T-cell (primary cell): ENCODE measurements around the gene EPS8L1. TPM values are rescaled to one million over a fixed set of nuclear protein-coding genes. Genes with fewer than 3 reads are reported as not detected.

Experiments
- ATAC-seq, 4 experiments: fragments of 200-7000 bp in 3 of 4; fragments of 150-1000 bp in 1 of 4; cut with Tn5 transposase; replicated peaks in 1 of 4; 1 replicate in 3 of 4; 2 replicates in 1 of 4; pipeline ENCODE4 v1.10.0; 2021; ENCODE audit warnings: moderate library complexity in 3 of 4, mild to moderate bottlenecking in 2 of 4, moderate number of reproducible peaks in 1 of 4
- CTCF ChIA-PET, 2 donors: fragments of 300-600 bp; sonication (Branson Sonifier 250); formaldehyde crosslinking; loops; one replicate each; lab custom pipeline; 2022; ENCODE audit warnings: antibody characterized with exemption in 2 of 2; lab: Charles Lee
- POLR2A ChIA-PET, 2 donors: fragments of 300-600 bp; sonication (Branson Sonifier 250); formaldehyde crosslinking; loops; one replicate each; lab custom pipeline; 2022; ENCODE audit warnings: antibody characterized with exemption in 2 of 2; lab: Charles Lee
- DNase-seq, 35 experiments: peaks; one replicate each; pipeline versions ENCODE4 v3.0.0 to v3.0.0-alpha.2; 2013 to 2023
- H3K27ac ChIP-seq: one replicate; pipeline ENCODE4 v1.5.1; 2013; ENCODE audit warnings: low read length
- H3K27me3 ChIP-seq, 2 experiments: replicated peaks in 1 of 2; 1 replicate in 1 of 2; 2 replicates in 1 of 2; pipeline versions ENCODE4 v1.6.1 to v1.7.0; 2013; ENCODE audit warnings: low read length in 1 of 2, mixed read lengths in 1 of 2; ENCODE audit not compliant: control insufficient read depth in 2 of 2, insufficient read depth in 2 of 2; ENCODE audit errors: extremely low read depth in 1 of 2
- H3K36me3 ChIP-seq, 2 donors: 1 replicate in 1 of 2; 2 replicates in 1 of 2; pipeline versions ENCODE4 v1.6.1 to v1.7.0; 2013; ENCODE audit warnings: low read length in 1 of 2; ENCODE audit not compliant: control insufficient read depth in 2 of 2, insufficient read depth in 1 of 2; ENCODE audit errors: extremely low read depth in 1 of 2
- H3K4me1 ChIP-seq, 2 experiments: 1 replicate in 1 of 2; 2 replicates in 1 of 2; pipeline versions ENCODE4 v1.6.1 to v1.7.0; 2013; ENCODE audit warnings: low read length in 2 of 2, mixed read lengths in 1 of 2; ENCODE audit not compliant: insufficient read depth in 2 of 2, control insufficient read depth in 1 of 2; ENCODE audit errors: extremely low read depth in 1 of 2
- H3K4me3 ChIP-seq, 2 donors: 1 replicate in 1 of 2; 2 replicates in 1 of 2; pipeline versions ENCODE4 v1.5.1 to v1.7.0; 2013; ENCODE audit warnings: mild to moderate bottlenecking in 2 of 2, low read length in 1 of 2, moderate library complexity in 1 of 2; ENCODE audit not compliant: control insufficient read depth in 1 of 2; ENCODE audit errors: extremely low read depth in 1 of 2
- H3K9me3 ChIP-seq: 2 replicates; pipeline ENCODE4 v1.7.0; 2013
- H3K27ac Mint-ChIP-seq, 2 donors: one replicate each; pipeline ENCODE4 v1.8.0; 2020 to 2021; ENCODE audit warnings: mild to moderate bottlenecking in 2 of 2, mixed read lengths in 2 of 2
- H3K27me3 Mint-ChIP-seq, 2 donors: one replicate each; pipeline ENCODE4 v1.8.0; 2021 to 2022; ENCODE audit warnings: mixed read lengths in 2 of 2
- H3K36me3 Mint-ChIP-seq: one replicate; pipeline ENCODE4 v1.8.0; 2021; ENCODE audit warnings: mixed read lengths
- H3K4me1 Mint-ChIP-seq, 3 donors: one replicate each; pipeline ENCODE4 v1.8.0; 2020 to 2022; ENCODE audit warnings: mixed read lengths in 3 of 3, mild to moderate bottlenecking in 1 of 3
- H3K4me3 Mint-ChIP-seq, 3 donors: one replicate each; pipeline ENCODE4 v1.8.0; 2020 to 2022; ENCODE audit warnings: mild to moderate bottlenecking in 3 of 3, mixed read lengths in 3 of 3, moderate library complexity in 3 of 3
- H3K9me3 Mint-ChIP-seq, 3 donors: one replicate each; pipeline ENCODE4 v1.8.0; 2020 to 2022; ENCODE audit warnings: mixed read lengths in 3 of 3
- WGBS: methylation state at CpG from one replicate; pipeline ENCODE4 v1.1.5; 2013; ENCODE audit warnings: missing lambda C conversion rate; ENCODE audit not compliant: insufficient coverage; 5-methylcytosine and 5-hydroxymethylcytosine counted together
- total RNA-seq, 35 experiments: library from RNA in 6 of 35; stranded (reverse) in 6 of 35; fragments of 120-200 nt in 1 of 35; gene quantifications; one replicate each; pipeline versions ENCODE4 v1.2.1 to v1.2.4 and lab custom pipeline; 2013 to 2026

Gene EPS8L1
- total RNA-seq, 5 donors from 2014 or later (not counting 1 experiment from before 2014, with no cell fraction given) = 1.1 to 3.5 (median 2.0) TPM

- CTCF ChIA-PET = no interaction called here
- H3K4me3 Mint-ChIP-seq = no peak overlapping the region
- Histone ChIP-seq H3K27me3 (no peaks in the 10 kb centered on the region), H3K27ac (no peak overlapping the region), H3K4me3 (no peak overlapping the region), H3K36me3 (peaks cover 10 to 64% of the 10 kb centered on the region in 2 donors), H3K4me1 (peaks cover 0 to 1% of the 10 kb centered on the region in 2 experiments), H3K9me3 (no peaks in the 10 kb centered on the region)
- no peaks in the 10 kb centered on the region for H3K27me3 Mint-ChIP-seq
- 96% methylated on average over 12 of the region's 12 CpGs for WGBS
- no peak for DNase-seq
- peaks cover 0 to 2% (median under 1%) of the 10 kb centered on the region in 3 donors for H3K4me1 Mint-ChIP-seq
- ATAC-seq = no peak
- no peak overlapping the region for H3K27ac Mint-ChIP-seq
- H3K9me3 Mint-ChIP-seq = no peaks in the 10 kb centered on the region
- POLR2A ChIA-PET = no interaction called here
- peaks cover 26% of the 10 kb centered on the region for H3K36me3 Mint-ChIP-seq
Measured at GRCh38 chr19:55047951-55048350, 27.7 kb upstream of the EPS8L1 start.

- Histone ChIP-seq H3K4me1 (no peaks in the 10 kb centered on the region), H3K4me3 (no peak overlapping the region), H3K9me3 (no peaks in the 10 kb centered on the region), H3K27me3 (no peaks in the 10 kb centered on the region), H3K36me3 (peaks cover 10 to 65% of the 10 kb centered on the region in 2 donors), H3K27ac (no peak overlapping the region)
- H3K9me3 Mint-ChIP-seq = no peaks in the 10 kb centered on the region
- H3K4me1 Mint-ChIP-seq = no peaks in the 10 kb centered on the region
- no peaks in the 10 kb centered on the region for H3K27me3 Mint-ChIP-seq
- ATAC-seq = no peak
- H3K27ac Mint-ChIP-seq = no peak overlapping the region
- ChIA-PET POLR2A (no interaction called here), CTCF (no interaction called here)
- peaks cover 30% of the 10 kb centered on the region for H3K36me3 Mint-ChIP-seq
- no peak overlapping the region for H3K4me3 Mint-ChIP-seq
- DNase-seq = no peak
- 95% methylated on average over 10 of the region's 15 CpGs for WGBS
Measured at GRCh38 chr19:55048446-55048845, 27.2 kb upstream of the EPS8L1 start.

GRCh38 chr19:55050749-55051532, 24.7 kb upstream of the EPS8L1 start:
- H3K27me3 Mint-ChIP-seq = no peaks in the 10 kb centered on the region
- H3K4me1 Mint-ChIP-seq = no peaks in the 10 kb centered on the region
- Histone ChIP-seq H3K9me3 (no peaks in the 10 kb centered on the region), H3K27ac (no peak overlapping the region), H3K4me1 (no peaks in the 10 kb centered on the region), H3K4me3 (no peak overlapping the region), H3K36me3 (peaks cover 0 to 67% of the 10 kb centered on the region in 2 donors), H3K27me3 (no peaks in the 10 kb centered on the region)
- H3K4me3 Mint-ChIP-seq = no peak overlapping the region
- ATAC-seq = no peak
- ChIA-PET POLR2A (interaction anchor here in 1 of 2 donors (0.7 kb wide), 1 partner anchor 12 kb away, joined by 3 read pairs; no protein-coding TSS in a partner anchor), CTCF (no interaction called here)
- no peak overlapping the region for H3K27ac Mint-ChIP-seq
- 98% methylated on average over 11 of the region's 25 CpGs for WGBS
- peaks cover 34% of the 10 kb centered on the region for H3K36me3 Mint-ChIP-seq
- DNase-seq = no peak
- no peaks in the 10 kb centered on the region for H3K9me3 Mint-ChIP-seq

GRCh38 chr19:55053735-55054134, 21.9 kb upstream of the EPS8L1 start:
- H3K36me3 Mint-ChIP-seq = peaks cover 39% of the 10 kb centered on the region

GRCh38 chr19:55056827-55057226, 18.8 kb upstream of the EPS8L1 start:
- Histone ChIP-seq H3K27ac (no peak overlapping the region), H3K9me3 (no peaks in the 10 kb centered on the region), H3K27me3 (no peaks in the 10 kb centered on the region), H3K36me3 (peaks cover 3 to 48% of the 10 kb centered on the region in 2 donors), H3K4me1 (peaks cover 0 to 7% of the 10 kb centered on the region in 2 experiments), H3K4me3 (no peak overlapping the region)
- no peaks in the 10 kb centered on the region for H3K9me3 Mint-ChIP-seq
- peaks cover 6 to 16% (median 12%) of the 10 kb centered on the region in 3 donors for H3K4me1 Mint-ChIP-seq
- ChIA-PET CTCF (no interaction called here), POLR2A (no interaction called here)
- H3K36me3 Mint-ChIP-seq = peaks cover 44% of the 10 kb centered on the region
- WGBS = 83% methylated on average over 1 of the region's 9 CpGs
- ATAC-seq (no peak), DNase-seq (no peak)
- H3K27ac Mint-ChIP-seq = no peak overlapping the region
- no peaks in the 10 kb centered on the region for H3K27me3 Mint-ChIP-seq
- no peak overlapping the region for H3K4me3 Mint-ChIP-seq

More at GRCh38 chr19:55053735-55054134, 21.9 kb upstream of the EPS8L1 start:
- H3K36me3 ChIP-seq = peaks cover 0 to 60% of the 10 kb centered on the region in 2 donors
- no peak overlapping the region for H3K27ac ChIP-seq
- Mint-ChIP-seq H3K4me3 (no peak overlapping the region), H3K4me1 (peaks cover 0 to 3% (median 0%) of the 10 kb centered on the region in 3 donors), H3K9me3 (no peaks in the 10 kb centered on the region), H3K27me3 (no peaks in the 10 kb centered on the region), H3K27ac (no peak overlapping the region)
- H3K4me3 ChIP-seq = no peak overlapping the region
- no peaks in the 10 kb centered on the region for H3K9me3 ChIP-seq
- no peaks in the 10 kb centered on the region for H3K27me3 ChIP-seq
- 97% methylated on average over 7 of the region's 7 CpGs for WGBS
- no peak for ATAC-seq
- no peaks in the 10 kb centered on the region for H3K4me1 ChIP-seq
- no peak for DNase-seq
- POLR2A ChIA-PET = no interaction called here
- CTCF ChIA-PET = interaction anchor here in 1 of 2 donors (1.3 kb wide), 1 partner anchor 9 kb away, joined by 4 read pairs; the partner anchor contains the start of gene RDH13

- Mint-ChIP-seq H3K27ac (no peak overlapping the region), H3K27me3 (no peaks in the 10 kb centered on the region), H3K36me3 (peaks cover 36% of the 10 kb centered on the region), H3K9me3 (no peaks in the 10 kb centered on the region), H3K4me1 (peaks cover 15 to 26% (median 22%) of the 10 kb centered on the region in 3 donors), H3K4me3 (no peak overlapping the region)
- Histone ChIP-seq H3K4me1 (peaks cover 0 to 20% of the 10 kb centered on the region in 2 experiments), H3K27ac (no peak overlapping the region), H3K27me3 (peaks cover 0 to under 1% of the 10 kb centered on the region in 2 experiments), H3K4me3 (no peak overlapping the region), H3K9me3 (no peaks in the 10 kb centered on the region), H3K36me3 (peaks cover 3 to 38% of the 10 kb centered on the region in 2 donors)
- ATAC-seq = no peak
- POLR2A ChIA-PET = no interaction called here
- WGBS = 98% methylated on average over 9 of the region's 23 CpGs
- DNase-seq = no peak
- CTCF ChIA-PET = no interaction called here
Measured at GRCh38 chr19:55058781-55059610, 16.7 kb upstream of the EPS8L1 start.
